ENCODE results near the gene CALM1. TPM values are rescaled to one million over a fixed set of nuclear protein-coding genes. Genes with fewer than 3 reads are reported as not detected.
"Not testable (repeated sequence)": the region's sequence is repeated elsewhere in the genome, so short reads cannot be mapped to it uniquely, and the experiment has no call there.

CALM1 gene
- total RNA-seq, 1 experiment from 2014 or later = 998 TPM

GRCh38 chr14:90388982-90389381 is 7.8 kb upstream of the CALM1 start:
- H3K27me3 ChIP-seq (replicated peaks; ENCODE audit: insufficient read depth, low read depth, low read length, poor library complexity) = no peaks in the 10 kb centered on the region
- peaks cover 17% of the 10 kb centered on the region for H3K4me1 ChIP-seq (ENCODE audit: insufficient read depth, low read length, poor library complexity, severe bottlenecking)
- ChIA-PET POLR2A (ENCODE audit: low non-redundant PET) (no interaction called here), CTCF (no interaction called here)
- TF ChIP-seq EZH2 (IDR thresholded peaks at IDR 0.05; ENCODE audit: borderline replicate concordance, low read depth, low read length, poor library complexity, severe bottlenecking) (no peak), CTCF (conservative IDR thresholded peaks at IDR 0.05; ENCODE audit: low read depth, low read length) (no peak)
- no peak overlapping the region for H3K27ac ChIP-seq (ENCODE audit: low read depth, low read length, poor library complexity, severe bottlenecking)
- no peaks in the 10 kb centered on the region for H3K36me3 ChIP-seq (ENCODE audit: insufficient read depth, low read length, poor library complexity, severe bottlenecking)
- DNase-seq (ENCODE audit: low spot score) = no peak
- BruUV-seq (replicated peaks) = no TSS peak
- H3K9me3 ChIP-seq (ENCODE audit: low read depth, low read length, poor library complexity, severe bottlenecking) = no peaks in the 10 kb centered on the region
- no peak overlapping the region for H3K4me3 ChIP-seq (ENCODE audit: low read depth, low read length, poor library complexity, severe bottlenecking)
- intact Hi-C loops (cut with micrococcal nuclease; ENCODE audit: unreplicated experiment) = no loop called here

GRCh38 chr14:90393966-90394365 is 2.9 kb upstream of the CALM1 start:
- POLR2A ChIA-PET (ENCODE audit: low non-redundant PET) = interaction anchor here (0.7 kb wide), 1 partner anchor 12 kb away, joined by 4 read pairs; no protein-coding TSS in a partner anchor
- DNase-seq (ENCODE audit: low spot score) = no peak
- CTCF ChIA-PET = no interaction called here
- Histone ChIP-seq H3K4me3 (ENCODE audit: low read depth, low read length, poor library complexity, severe bottlenecking) (no peak overlapping the region), H3K27ac (ENCODE audit: low read depth, low read length, poor library complexity, severe bottlenecking) (no peak overlapping the region), H3K27me3 (replicated peaks; ENCODE audit: insufficient read depth, low read depth, low read length, poor library complexity) (no peaks in the 10 kb centered on the region), H3K4me1 (ENCODE audit: insufficient read depth, low read length, poor library complexity, severe bottlenecking) (peaks cover 7% of the 10 kb centered on the region), H3K36me3 (ENCODE audit: insufficient read depth, low read length, poor library complexity, severe bottlenecking) (no peaks in the 10 kb centered on the region), H3K9me3 (ENCODE audit: low read depth, low read length, poor library complexity, severe bottlenecking) (no peaks in the 10 kb centered on the region)
- no TSS peak for BruUV-seq (replicated peaks)
- intact Hi-C loops (cut with micrococcal nuclease; ENCODE audit: unreplicated experiment) = no loop called here
- TF ChIP-seq CTCF (conservative IDR thresholded peaks at IDR 0.05; ENCODE audit: low read depth, low read length) = no peak
- no peak for TF ChIP-seq EZH2 (IDR thresholded peaks at IDR 0.05; ENCODE audit: borderline replicate concordance, low read depth, low read length, poor library complexity, severe bottlenecking)

- H3K4me3 ChIP-seq (ENCODE audit: low read depth, low read length, poor library complexity, severe bottlenecking); H3K27ac ChIP-seq (ENCODE audit: low read depth, low read length, poor library complexity, severe bottlenecking); H3K9me3 ChIP-seq (ENCODE audit: low read depth, low read length, poor library complexity, severe bottlenecking); DNase-seq (ENCODE audit: low spot score); H3K36me3 ChIP-seq (ENCODE audit: insufficient read depth, low read length, poor library complexity, severe bottlenecking); BruUV-seq (replicated peaks); POLR2A ChIA-PET (ENCODE audit: low non-redundant PET); H3K27me3 ChIP-seq (replicated peaks; ENCODE audit: insufficient read depth, low read depth, low read length, poor library complexity): not testable (repeated sequence)
- CTCF ChIA-PET = interaction anchor here (0.7 kb wide), 1 partner anchor 8 kb away, joined by 3 read pairs; no protein-coding TSS in a partner anchor
- peaks cover 13% of the 10 kb centered on the region for H3K4me1 ChIP-seq (ENCODE audit: insufficient read depth, low read length, poor library complexity, severe bottlenecking)
- intact Hi-C loops (cut with micrococcal nuclease; ENCODE audit: unreplicated experiment) = loop anchor here (5.0 kb wide), 2 partner anchors 92 to 123 kb away; no protein-coding TSS in a partner anchor
These were observed 2.0 kb upstream of the CALM1 start for GRCh38 chr14:90394782-90395181.

Data from A673 (cell line).